HepG2 (cell line): ENCODE measurements around the gene CLDN19. TPM values are rescaled to one million over a fixed set of nuclear protein-coding genes. Genes with fewer than 3 reads are reported as not detected.

Experiments
- ATAC-seq: fragments of 200-7000 bp; cut with Tn5 transposase; 3 replicates; pipeline ENCODE4 v1.9.1; 2020; ENCODE audit warnings: mild to moderate bottlenecking, moderate library complexity
- BruUV-seq: library from RNA; stranded (reverse); fragments of 400-500 nt; replicated peaks from 2 replicates; lab custom pipeline; 2021; lab: Mats Ljungman, UMichigan
- CTCF ChIA-PET: fragments of 300-600 bp; formaldehyde crosslinking; extraction: SDS; loops from one replicate; lab custom pipeline; 2021; ENCODE audit warnings: low total read pairs, inconsistent platforms, low intra/inter-chr PET ratio; lab: Yijun Ruan, JAX
- POLR2A ChIA-PET: fragments of 350-600 bp; sonication (Branson Sonifier 250); formaldehyde crosslinking; loops from one replicate; lab custom pipeline; 2020; ENCODE audit warnings: antibody characterized with exemption, inconsistent platforms; lab: Yijun Ruan, JAX
- DNase-seq: peaks from one replicate; pipeline ENCODE4 v3.0.0-alpha.2; 2015; ENCODE audit warnings: low spot score
- FAIRE-seq: peaks from 3 replicates; lab custom pipeline; 2011; peaks lifted over from hg19 to GRCh38; lab: Jason Lieb, UNC
- H2AFZ ChIP-seq: one replicate; pipeline ENCODE4 v1.6.1; 2011; ENCODE audit warnings: low read length, inconsistent platforms
- H3K27ac ChIP-seq: fragments of 300-600 bp; 3 replicates; pipeline ENCODE4 v1.8.0; 2011; ENCODE audit warnings: mixed run types, mild to moderate bottlenecking, mixed read lengths, low read length, inconsistent platforms; ENCODE audit not compliant: insufficient read depth; ENCODE audit errors: extremely low read length
- H3K27me3 ChIP-seq, 2 experiments: fragments of 200-600 bp in 1 of 2; 2 replicates in 1 of 2; 3 replicates in 1 of 2; pipeline versions ENCODE4 v1.6.0 to v1.8.0; 2011; ENCODE audit warnings: low read length in 2 of 2, mild to moderate bottlenecking in 2 of 2, moderate library complexity in 2 of 2, inconsistent platforms in 1 of 2; ENCODE audit not compliant: insufficient read depth in 2 of 2, control insufficient read depth in 1 of 2
- H3K36me3 ChIP-seq, 2 experiments: fragments of 200-600 bp in 1 of 2; replicated peaks in 1 of 2; 2 replicates in 1 of 2; 3 replicates in 1 of 2; pipeline versions ENCODE4 v1.5.1 to v1.8.0; 2011; ENCODE audit warnings: low read length in 2 of 2, inconsistent platforms in 1 of 2; ENCODE audit not compliant: insufficient read depth in 2 of 2, control insufficient read depth in 1 of 2
- H3K4me1 ChIP-seq: 2 replicates; pipeline ENCODE4 v1.5.1; 2012; ENCODE audit warnings: low read length, inconsistent platforms; ENCODE audit not compliant: insufficient read depth
- H3K4me2 ChIP-seq: 2 replicates; pipeline ENCODE4 v1.6.0; 2011; ENCODE audit warnings: low read depth, low read length, inconsistent platforms
- H3K4me3 ChIP-seq, 3 experiments: fragments of 200-600 bp in 1 of 3; sonication (generic), shearing (Covaris generic) in 1 of 3; replicated peaks in 1 of 3; 2 replicates each; pipeline ENCODE4 v1.5.1; 2011 to 2016; ENCODE audit warnings: low read length in 3 of 3, inconsistent platforms in 2 of 3, low read depth in 2 of 3, mild to moderate bottlenecking in 2 of 3, control low read depth in 1 of 3, mixed read lengths in 1 of 3; ENCODE audit not compliant: insufficient read depth in 1 of 3
- H3K79me2 ChIP-seq: one replicate; pipeline ENCODE4 v1.6.1; 2011; ENCODE audit warnings: low read length, inconsistent platforms; ENCODE audit not compliant: insufficient read depth
- H3K9ac ChIP-seq: 2 replicates; pipeline ENCODE4 v1.6.0; 2011; ENCODE audit warnings: mild to moderate bottlenecking, low read depth, low read length, inconsistent platforms; ENCODE audit not compliant: insufficient read depth
- H3K9me3 ChIP-seq: 2 replicates; pipeline ENCODE4 v1.5.1; 2012; ENCODE audit warnings: mild to moderate bottlenecking, low read length
- H4K20me1 ChIP-seq: 2 replicates; pipeline ENCODE4 v1.6.0; 2011; ENCODE audit warnings: inconsistent platforms, mild to moderate bottlenecking, low read length, moderate library complexity; ENCODE audit not compliant: insufficient read depth
- FIP1L1 ChIP-seq: fragments of 200-400 bp; formaldehyde crosslinking; IDR thresholded peaks from 2 replicates; pipeline ENCODE4 v1.6.1; 2018; ENCODE audit warnings: low read depth, mild to moderate bottlenecking, low read length, moderate library complexity, borderline replicate concordance; ENCODE audit not compliant: insufficient read depth
- HNF4A ChIP-seq: sonication (generic); formaldehyde crosslinking; IDR thresholded peaks from 2 replicates; pipeline ENCODE4 v1.4.0; 2020; ENCODE audit warnings: missing genetic modification reagents
- SALL1 ChIP-seq: sonication (generic); formaldehyde crosslinking; IDR thresholded peaks from 2 replicates; pipeline ENCODE4 v1.8.0; 2022; ENCODE audit warnings: mild to moderate bottlenecking, missing genetic modification reagents
- SAP130 ChIP-seq: IDR thresholded peaks from 2 replicates; pipeline ENCODE4 v1.6.1; 2016; ENCODE audit warnings: low read depth
- ZNF292 ChIP-seq: sonication (generic); formaldehyde crosslinking; IDR thresholded peaks from 2 replicates; pipeline ENCODE4 v1.8.1; 2022; ENCODE audit warnings: mild to moderate bottlenecking, low read depth, missing genetic modification reagents, borderline replicate concordance
- ZNF383 ChIP-seq: sonication (generic); formaldehyde crosslinking; IDR thresholded peaks from 2 replicates; pipeline ENCODE4 v1.4.0; 2020; ENCODE audit warnings: missing genetic modification reagents, mild to moderate bottlenecking, borderline replicate concordance
- WGBS: methylation state at CpG from one replicate; pipeline ENCODE4 v1.1.6; 2017; ENCODE audit warnings: low lambda C conversion rate; 5-methylcytosine and 5-hydroxymethylcytosine counted together
- in situ Hi-C: cut with HindIII; loops from 2 replicates; pipeline ENCODE4 v1.10.0; 2017; ENCODE audit warnings: low pct_unique_long_range_greater_than_20kb; ENCODE audit not compliant: extremely low pct_ligation_motif_present
- intact Hi-C: fragments of 100-400 bp; cut with micrococcal nuclease; formaldehyde crosslinking; loops from one replicate; pipeline ENCODE4 v1.10.0; 2022; ENCODE audit not compliant: unreplicated experiment
- polyA plus RNA-seq, 8 experiments: library from polyadenylated mRNA; depleted of rRNA in 3 of 8; stranded (reverse) in 7 of 8; unstranded in 1 of 8; fragments of >200 nt; fragmentation: Illumina TruSeq in 4 of 8; extraction: Trizol in 4 of 8; gene quantifications; 2 replicates each; pipeline versions ENCODE4 v1.2.1 to v1.2.3, GENCODE V29; 2011 to 2016; ENCODE audit warnings: low read depth in 4 of 8, missing spikeins in 1 of 8, mixed read lengths in 1 of 8; ENCODE audit not compliant: insufficient read depth in 1 of 8
- total RNA-seq, 5 experiments: library from RNA; depleted of rRNA; stranded (reverse); fragments of >200 nt; fragmentation: Illumina TruSeq; extraction: Trizol; gene quantifications; 2 replicates each; pipeline ENCODE4 v1.2.3, GENCODE V29; 2016; ENCODE audit warnings: low read depth in 1 of 5
- TF ChIP-seq, protein P1 (sequence below): sonication (generic); formaldehyde crosslinking; IDR thresholded peaks from 2 replicates; pipeline ENCODE4 v1.4.0; 2020; ENCODE audit warnings: missing genetic modification reagents
- TF ChIP-seq, protein P2 (sequence below): sonication (generic); formaldehyde crosslinking; IDR thresholded peaks from 2 replicates; pipeline ENCODE4 v1.5.0; 2020; ENCODE audit warnings: mild to moderate bottlenecking, missing genetic modification reagents, borderline replicate concordance
- TF ChIP-seq, protein P3 (sequence below): sonication (generic); IDR thresholded peaks from 2 replicates; pipeline ENCODE4 v1.6.1; 2016; ENCODE audit warnings: low read depth, borderline replicate concordance
- TF ChIP-seq, protein P4 (sequence below): IDR thresholded peaks from 2 replicates; pipeline ENCODE4 v1.6.1; 2012; ENCODE audit warnings: low read depth, low read length, improper control_type of control experiment

The CLDN19 gene
- total and polyA plus RNA-seq, 2 of the 13 experiments (the other 11 are each of a cell fraction or from before 2014, with no cell fraction given) = 5.0 to 7.6 TPM

DNA sequence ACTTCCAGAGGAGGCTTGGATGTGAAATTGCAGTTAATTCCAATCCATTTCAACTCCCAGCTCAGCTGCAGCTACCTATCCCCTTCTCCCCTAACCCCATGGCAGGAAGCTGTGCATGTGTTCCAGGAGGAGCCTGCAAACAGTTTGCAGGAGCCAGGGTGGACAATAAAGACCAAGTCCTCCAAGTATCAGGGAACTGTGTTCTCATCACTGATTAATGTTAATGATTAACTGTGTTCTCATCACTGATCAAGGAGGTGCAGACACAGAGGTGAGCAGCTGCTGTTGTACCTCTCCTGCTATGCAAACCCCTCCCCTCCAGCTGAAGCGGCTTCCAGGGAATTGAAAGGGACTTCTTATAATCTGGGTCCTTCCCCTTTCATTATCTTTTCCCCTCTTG lies 19.2 kb downstream of the CLDN19 start:
- intact Hi-C loops (no loop called here), in situ Hi-C loops (no loop called here)
- Histone ChIP-seq H3K9ac (no peak overlapping the region), H2AFZ (no peak overlapping the region), H3K27me3 (no peaks in the 10 kb centered on the region), H3K27ac (no peak overlapping the region), H3K79me2 (no peaks in the 10 kb centered on the region), H3K4me1 (peaks cover 16% of the 10 kb centered on the region), H3K4me2 (peak overlapping the region; percentile 57), H3K4me3 (no peak overlapping the region), H4K20me1 (no peaks in the 10 kb centered on the region), H3K36me3 (peaks cover 0 to 4% of the 10 kb centered on the region in 2 experiments; a peak in 1 of 5 replicates), H3K9me3 (no peaks in the 10 kb centered on the region)
- ChIA-PET POLR2A (no interaction called here), CTCF (no interaction called here)
- WGBS = 25% methylated on average over 1 of the region's 1 CpG
- BruUV-seq = no TSS peak
- DNase-seq (peak; percentile 69), ATAC-seq (peak; percentile 96), FAIRE-seq (peak; percentile 75)
- TF ChIP-seq, protein P1, sequence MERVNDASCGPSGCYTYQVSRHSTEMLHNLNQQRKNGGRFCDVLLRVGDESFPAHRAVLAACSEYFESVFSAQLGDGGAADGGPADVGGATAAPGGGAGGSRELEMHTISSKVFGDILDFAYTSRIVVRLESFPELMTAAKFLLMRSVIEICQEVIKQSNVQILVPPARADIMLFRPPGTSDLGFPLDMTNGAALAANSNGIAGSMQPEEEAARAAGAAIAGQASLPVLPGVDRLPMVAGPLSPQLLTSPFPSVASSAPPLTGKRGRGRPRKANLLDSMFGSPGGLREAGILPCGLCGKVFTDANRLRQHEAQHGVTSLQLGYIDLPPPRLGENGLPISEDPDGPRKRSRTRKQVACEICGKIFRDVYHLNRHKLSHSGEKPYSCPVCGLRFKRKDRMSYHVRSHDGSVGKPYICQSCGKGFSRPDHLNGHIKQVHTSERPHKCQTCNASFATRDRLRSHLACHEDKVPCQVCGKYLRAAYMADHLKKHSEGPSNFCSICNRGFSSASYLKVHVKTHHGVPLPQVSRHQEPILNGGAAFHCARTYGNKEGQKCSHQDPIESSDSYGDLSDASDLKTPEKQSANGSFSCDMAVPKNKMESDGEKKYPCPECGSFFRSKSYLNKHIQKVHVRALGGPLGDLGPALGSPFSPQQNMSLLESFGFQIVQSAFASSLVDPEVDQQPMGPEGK (CRISPR knock-in tag) = 0 out of 2 replicates have a peak, but pooled peaks have one; percentile 9
- TF ChIP-seq, protein P2, sequence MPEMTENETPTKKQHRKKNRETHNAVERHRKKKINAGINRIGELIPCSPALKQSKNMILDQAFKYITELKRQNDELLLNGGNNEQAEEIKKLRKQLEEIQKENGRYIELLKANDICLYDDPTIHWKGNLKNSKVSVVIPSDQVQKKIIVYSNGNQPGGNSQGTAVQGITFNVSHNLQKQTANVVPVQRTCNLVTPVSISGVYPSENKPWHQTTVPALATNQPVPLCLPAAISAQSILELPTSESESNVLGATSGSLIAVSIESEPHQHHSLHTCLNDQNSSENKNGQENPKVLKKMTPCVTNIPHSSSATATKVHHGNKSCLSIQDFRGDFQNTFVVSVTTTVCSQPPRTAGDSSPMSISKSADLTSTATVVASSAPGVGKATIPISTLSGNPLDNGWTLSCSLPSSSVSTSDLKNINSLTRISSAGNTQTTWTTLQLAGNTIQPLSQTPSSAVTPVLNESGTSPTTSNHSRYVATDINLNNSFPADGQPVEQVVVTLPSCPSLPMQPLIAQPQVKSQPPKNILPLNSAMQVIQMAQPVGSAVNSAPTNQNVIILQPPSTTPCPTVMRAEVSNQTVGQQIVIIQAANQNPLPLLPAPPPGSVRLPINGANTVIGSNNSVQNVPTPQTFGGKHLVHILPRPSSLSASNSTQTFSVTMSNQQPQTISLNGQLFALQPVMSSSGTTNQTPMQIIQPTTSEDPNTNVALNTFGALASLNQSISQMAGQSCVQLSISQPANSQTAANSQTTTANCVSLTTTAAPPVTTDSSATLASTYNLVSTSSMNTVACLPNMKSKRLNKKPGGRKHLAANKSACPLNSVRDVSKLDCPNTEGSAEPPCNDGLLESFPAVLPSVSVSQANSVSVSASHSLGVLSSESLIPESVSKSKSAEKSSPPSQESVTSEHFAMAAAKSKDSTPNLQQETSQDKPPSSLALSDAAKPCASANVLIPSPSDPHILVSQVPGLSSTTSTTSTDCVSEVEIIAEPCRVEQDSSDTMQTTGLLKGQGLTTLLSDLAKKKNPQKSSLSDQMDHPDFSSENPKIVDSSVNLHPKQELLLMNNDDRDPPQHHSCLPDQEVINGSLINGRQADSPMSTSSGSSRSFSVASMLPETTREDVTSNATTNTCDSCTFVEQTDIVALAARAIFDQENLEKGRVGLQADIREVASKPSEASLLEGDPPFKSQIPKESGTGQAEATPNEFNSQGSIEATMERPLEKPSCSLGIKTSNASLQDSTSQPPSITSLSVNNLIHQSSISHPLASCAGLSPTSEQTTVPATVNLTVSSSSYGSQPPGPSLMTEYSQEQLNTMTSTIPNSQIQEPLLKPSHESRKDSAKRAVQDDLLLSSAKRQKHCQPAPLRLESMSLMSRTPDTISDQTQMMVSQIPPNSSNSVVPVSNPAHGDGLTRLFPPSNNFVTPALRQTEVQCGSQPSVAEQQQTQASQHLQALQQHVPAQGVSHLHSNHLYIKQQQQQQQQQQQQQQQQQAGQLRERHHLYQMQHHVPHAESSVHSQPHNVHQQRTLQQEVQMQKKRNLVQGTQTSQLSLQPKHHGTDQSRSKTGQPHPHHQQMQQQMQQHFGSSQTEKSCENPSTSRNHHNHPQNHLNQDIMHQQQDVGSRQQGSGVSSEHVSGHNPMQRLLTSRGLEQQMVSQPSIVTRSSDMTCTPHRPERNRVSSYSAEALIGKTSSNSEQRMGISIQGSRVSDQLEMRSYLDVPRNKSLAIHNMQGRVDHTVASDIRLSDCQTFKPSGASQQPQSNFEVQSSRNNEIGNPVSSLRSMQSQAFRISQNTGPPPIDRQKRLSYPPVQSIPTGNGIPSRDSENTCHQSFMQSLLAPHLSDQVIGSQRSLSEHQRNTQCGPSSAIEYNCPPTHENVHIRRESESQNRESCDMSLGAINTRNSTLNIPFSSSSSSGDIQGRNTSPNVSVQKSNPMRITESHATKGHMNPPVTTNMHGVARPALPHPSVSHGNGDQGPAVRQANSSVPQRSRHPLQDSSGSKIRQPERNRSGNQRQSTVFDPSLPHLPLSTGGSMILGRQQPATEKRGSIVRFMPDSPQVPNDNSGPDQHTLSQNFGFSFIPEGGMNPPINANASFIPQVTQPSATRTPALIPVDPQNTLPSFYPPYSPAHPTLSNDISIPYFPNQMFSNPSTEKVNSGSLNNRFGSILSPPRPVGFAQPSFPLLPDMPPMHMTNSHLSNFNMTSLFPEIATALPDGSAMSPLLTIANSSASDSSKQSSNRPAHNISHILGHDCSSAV (CRISPR knock-in tag) = no peak
- TF ChIP-seq FIP1L1 (no peak), SAP130 (0 out of 2 replicates have a peak, but pooled peaks have one; percentile 20), SALL1 (CRISPR knock-in tag) (0 out of 2 replicates have a peak, but pooled peaks have one; percentile 20), ZNF292 (CRISPR knock-in tag) (peak; percentile 62; the same call in 1 of the 2 replicates), ZNF383 (CRISPR knock-in tag) (no peak), HNF4A (no peak)
- TF ChIP-seq, protein P3, sequence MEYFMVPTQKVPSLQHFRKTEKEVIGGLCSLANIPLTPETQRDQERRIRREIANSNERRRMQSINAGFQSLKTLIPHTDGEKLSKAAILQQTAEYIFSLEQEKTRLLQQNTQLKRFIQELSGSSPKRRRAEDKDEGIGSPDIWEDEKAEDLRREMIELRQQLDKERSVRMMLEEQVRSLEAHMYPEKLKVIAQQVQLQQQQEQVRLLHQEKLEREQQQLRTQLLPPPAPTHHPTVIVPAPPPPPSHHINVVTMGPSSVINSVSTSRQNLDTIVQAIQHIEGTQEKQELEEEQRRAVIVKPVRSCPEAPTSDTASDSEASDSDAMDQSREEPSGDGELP = 0 out of 2 replicates have a peak, but pooled peaks have one; percentile 41
- TF ChIP-seq, protein P4, sequence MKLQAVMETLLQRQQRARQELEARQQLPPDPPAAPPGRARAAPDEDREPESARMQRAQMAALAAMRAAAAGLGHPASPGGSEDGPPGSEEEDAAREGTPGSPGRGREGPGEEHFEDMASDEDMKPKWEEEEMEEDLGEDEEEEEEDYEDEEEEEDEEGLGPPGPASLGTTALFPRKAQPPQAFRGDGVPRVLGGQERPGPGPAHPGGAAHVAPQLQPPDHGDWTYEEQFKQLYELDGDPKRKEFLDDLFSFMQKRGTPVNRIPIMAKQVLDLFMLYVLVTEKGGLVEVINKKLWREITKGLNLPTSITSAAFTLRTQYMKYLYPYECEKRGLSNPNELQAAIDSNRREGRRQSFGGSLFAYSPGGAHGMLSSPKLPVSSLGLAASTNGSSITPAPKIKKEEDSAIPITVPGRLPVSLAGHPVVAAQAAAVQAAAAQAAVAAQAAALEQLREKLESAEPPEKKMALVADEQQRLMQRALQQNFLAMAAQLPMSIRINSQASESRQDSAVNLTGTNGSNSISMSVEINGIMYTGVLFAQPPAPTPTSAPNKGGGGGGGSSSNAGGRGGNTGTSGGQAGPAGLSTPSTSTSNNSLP = 0 out of 2 replicates have a peak, but pooled peaks have one; percentile 23
